Measurements from ENCODE around the gene TCF19.
A peak's percentile ranks its signal among the peaks of the same experiment; 100 is the strongest.
"Not testable (repeated sequence)": the region's sequence is repeated elsewhere in the genome, so short reads cannot be mapped to it uniquely, and the experiment has no call there.

Gene TCF19

GRCh38 chr6:31163922-31164321, 5.5 kb downstream of the TCF19 start:
- CTCF ChIA-PET = interaction anchor here (0.9 to 3.3 kb wide), 7 partner anchors 9 to 278 kb away, joined by 3 to 21 read pairs (median 4); partner anchors contain the start of gene PSORS1C2
- no peak for TF ChIP-seq CTCF (IDR thresholded peaks at IDR 0.05; ENCODE audit: control extremely low read depth, extremely low read depth, low read depth, missing control alignments)
- DNase-seq (ENCODE audit: extremely low spot score) = no peak
- POLR2A ChIA-PET = no interaction called here

- ChIA-PET CTCF (interaction anchor here (0.9 to 3.3 kb wide), 13 partner anchors 10 to 277 kb away, joined by 3 to 21 read pairs (median 6); partner anchors contain the start of gene PSORS1C2), POLR2A (interaction anchor here (1.0 to 1.3 kb wide), 2 partner anchors 33 to 39 kb away, joined by 3 to 4 read pairs; no protein-coding TSS in a partner anchor)
- DNase-seq (ENCODE audit: extremely low spot score) = not testable (repeated sequence)
Measured at GRCh38 chr6:31164475-31165063, 6.2 kb downstream of the TCF19 start.

GRCh38 chr6:31165064-31165832, 6.9 kb downstream of the TCF19 start:
- POLR2A ChIA-PET = interaction anchor here (0.5 to 1.3 kb wide), 5 partner anchors 25 to 541 kb away, joined by 3 to 4 read pairs (median 3); no protein-coding TSS in a partner anchor
- DNase-seq (ENCODE audit: extremely low spot score) = peak; percentile 65
- CTCF ChIA-PET = interaction anchor here (0.9 to 3.3 kb wide), 12 partner anchors 8 to 201 kb away, joined by 3 to 21 read pairs (median 8); partner anchors contain the start of genes CCHCR1 and PSORS1C2

- ChIA-PET CTCF (interaction anchor here (0.9 to 3.3 kb wide), 11 partner anchors 9 to 201 kb away, joined by 3 to 21 read pairs (median 8); partner anchors contain the start of genes CCHCR1 and PSORS1C2), POLR2A (interaction anchor here (0.5 to 1.3 kb wide), 4 partner anchors 26 to 540 kb away, joined by 3 to 4 read pairs (median 4); no protein-coding TSS in a partner anchor)
- no peak for DNase-seq (ENCODE audit: extremely low spot score)
- no peak for TF ChIP-seq CTCF (IDR thresholded peaks at IDR 0.05; ENCODE audit: control extremely low read depth, extremely low read depth, low read depth, missing control alignments)
Measured at GRCh38 chr6:31165986-31166385, 7.6 kb downstream of the TCF19 start.

GRCh38 chr6:31168606-31169005, 10.2 kb downstream of the TCF19 start:
- DNase-seq (ENCODE audit: extremely low spot score) = no peak
- ChIA-PET POLR2A (no interaction called here), CTCF (interaction anchor here (0.7 to 1.1 kb wide), 2 partner anchors 10 to 18 kb away, joined by 3 read pairs; no protein-coding TSS in a partner anchor)
- no peak for TF ChIP-seq CTCF (IDR thresholded peaks at IDR 0.05; ENCODE audit: control extremely low read depth, extremely low read depth, low read depth, missing control alignments)

- POLR2A ChIA-PET = no interaction called here
- DNase-seq (ENCODE audit: extremely low spot score) = no peak
- CTCF ChIA-PET = interaction anchor here (1.1 kb wide), 1 partner anchor 18 kb away, joined by 3 read pairs; no protein-coding TSS in a partner anchor
- TF ChIP-seq CTCF (IDR thresholded peaks at IDR 0.05; ENCODE audit: control extremely low read depth, extremely low read depth, low read depth, missing control alignments) = no peak
Measured at GRCh38 chr6:31169123-31169857, 10.9 kb downstream of the TCF19 start.

- DNase-seq (ENCODE audit: extremely low spot score); CTCF ChIA-PET; POLR2A ChIA-PET: not testable (repeated sequence)
Measured at GRCh38 chr6:31169858-31170599, 11.6 kb downstream of the TCF19 start.

All from GM10248 (cell line).